Measurements from ENCODE around the gene GRAMD1A. TPM values are rescaled to one million over a fixed set of nuclear protein-coding genes. Genes with fewer than 3 reads are reported as not detected.
"Not testable (repeated sequence)": the region's sequence is repeated elsewhere in the genome, so short reads cannot be mapped to it uniquely, and the experiment has no call there.

Gene GRAMD1A
- total RNA-seq, 1 experiment from 2014 or later, result 32.1 TPM

GRCh38 chr19:34970185-34970780 lies 29.8 kb upstream of the GRAMD1A start:
- DNase-seq, H3K4me3 ChIP-seq, H3K36me3 ChIP-seq, H3K27me3 ChIP-seq: not testable (repeated sequence)
- peaks cover 13% of the 10 kb centered on the region for H3K9me3 ChIP-seq

DNA sequence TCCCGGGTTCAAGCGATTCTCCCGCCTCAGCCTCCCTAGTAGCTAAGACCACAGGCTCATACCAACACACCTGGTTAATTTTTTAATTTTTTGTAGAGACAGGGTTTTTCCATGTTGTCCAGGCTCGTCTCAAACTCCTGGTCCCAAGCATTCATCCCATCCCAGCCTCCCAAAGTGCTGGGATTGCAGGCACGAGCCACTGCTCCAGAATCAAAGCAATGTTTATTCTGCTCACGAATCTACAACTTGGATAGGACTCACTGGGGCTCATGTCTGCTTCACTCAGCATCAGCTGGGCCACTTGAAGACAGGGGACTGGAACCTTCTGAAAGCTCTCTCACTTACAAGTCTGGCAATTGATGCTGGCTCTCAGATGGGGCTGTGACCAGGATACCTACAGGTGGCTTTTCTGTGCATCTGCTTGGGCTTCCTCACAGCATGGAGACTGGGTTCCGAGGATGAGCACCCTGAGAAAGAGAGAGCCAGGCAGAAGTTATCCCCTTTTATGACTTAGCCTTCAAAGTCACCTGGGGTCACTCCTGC lies 27.9 kb upstream of the GRAMD1A start:
- no peak for DNase-seq
- no peaks in the 10 kb centered on the region for H3K36me3 ChIP-seq
- no peaks in the 10 kb centered on the region for H3K27me3 ChIP-seq
- no peak overlapping the region for H3K4me3 ChIP-seq
- peaks cover 18% of the 10 kb centered on the region for H3K9me3 ChIP-seq

DNA sequence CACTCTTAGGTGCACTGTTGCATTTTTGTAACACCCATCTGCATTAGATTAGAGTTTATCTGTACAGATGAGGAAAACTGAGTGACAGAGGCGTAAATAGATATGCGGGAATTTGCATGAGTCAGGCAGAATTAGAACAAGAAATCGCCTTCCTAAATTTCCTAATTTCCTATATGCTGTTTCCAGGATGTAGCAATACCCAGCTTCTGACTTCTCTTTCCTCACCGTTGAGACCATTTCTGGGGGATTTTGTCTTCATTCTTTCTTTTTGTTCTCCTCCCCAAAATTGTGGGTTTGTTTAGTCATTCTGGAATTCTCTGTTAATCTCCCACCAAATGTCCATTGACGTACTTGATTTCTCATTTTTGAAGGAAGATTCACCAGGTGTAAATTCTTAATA lies 25.5 kb upstream of the GRAMD1A start:
- H3K9me3 ChIP-seq, result peaks cover 10% of the 10 kb centered on the region; the same call in 1 of the 2 replicates
- DNase-seq, result no peak

DNA sequence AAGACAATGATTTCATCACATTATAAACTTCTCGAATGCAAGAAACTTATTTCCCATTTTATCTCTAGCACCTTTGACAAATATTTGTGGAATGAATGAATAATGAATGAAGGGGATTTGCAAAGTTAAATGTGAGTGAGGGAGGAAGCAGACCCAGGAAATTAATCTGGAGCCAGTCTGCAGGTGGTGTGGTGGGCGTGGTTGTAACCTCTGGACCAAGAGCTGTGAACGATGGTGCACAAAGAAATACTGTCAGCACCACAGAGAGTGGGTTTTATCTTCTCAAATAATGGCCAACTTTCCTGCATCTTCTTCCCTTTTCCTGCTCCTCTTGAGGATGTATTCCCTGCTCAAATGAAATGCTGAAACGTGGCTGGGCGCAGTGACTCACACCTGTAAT lies 25.1 kb upstream of the GRAMD1A start:
- Histone ChIP-seq H3K36me3 (no peaks in the 10 kb centered on the region), H3K27me3 (peaks cover 3% of the 10 kb centered on the region), H3K9me3 (peaks cover 10% of the 10 kb centered on the region; the same call in 1 of the 2 replicates), H3K4me3 (no peak overlapping the region)
- DNase-seq, result no peak

More for the DNA sequence above, 25.5 kb upstream of the GRAMD1A start:
- H3K27me3 ChIP-seq, result peaks cover 3% of the 10 kb centered on the region
- no peak overlapping the region for H3K4me3 ChIP-seq
- no peaks in the 10 kb centered on the region for H3K36me3 ChIP-seq

GRCh38 chr19:34976611-34977010 lies 23.5 kb upstream of the GRAMD1A start:
- Histone ChIP-seq H3K36me3 (no peaks in the 10 kb centered on the region), H3K4me3 (no peak overlapping the region), H3K27me3 (peaks cover 3% of the 10 kb centered on the region), H3K9me3 (peaks cover 13% of the 10 kb centered on the region)
- no peak for DNase-seq

GRCh38 chr19:34979819-34980640 lies 20.1 kb upstream of the GRAMD1A start:
- H3K9me3 ChIP-seq, result peaks cover 22% of the 10 kb centered on the region
- DNase-seq, result no peak
- H3K36me3 ChIP-seq, result no peaks in the 10 kb centered on the region

DNA sequence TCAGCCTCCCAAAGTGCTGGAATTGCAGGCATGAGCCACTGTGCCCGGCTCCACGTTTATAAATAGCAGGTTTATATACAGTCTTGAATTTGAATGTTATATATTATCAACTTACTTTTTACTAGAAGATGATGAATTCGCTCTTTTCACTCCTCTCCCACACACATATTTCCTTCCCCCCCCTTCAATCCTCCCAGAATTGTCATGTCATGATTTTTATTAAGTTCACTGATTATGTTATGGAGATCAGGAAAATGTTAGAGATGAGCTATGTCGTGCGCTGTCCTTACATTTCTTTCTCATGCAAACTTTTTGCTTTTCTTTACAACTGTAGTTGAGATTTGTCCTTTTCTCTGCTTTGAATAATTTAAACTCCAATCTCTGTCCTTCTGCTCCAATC lies 17.8 kb upstream of the GRAMD1A start:
- no peaks in the 10 kb centered on the region for H3K36me3 ChIP-seq
- no peak for DNase-seq
- peaks cover 3% of the 10 kb centered on the region for H3K27me3 ChIP-seq
- peaks cover 14% of the 10 kb centered on the region for H3K9me3 ChIP-seq
- H3K4me3 ChIP-seq, result no peak overlapping the region

More at GRCh38 chr19:34979819-34980640, 20.1 kb upstream of the GRAMD1A start:
- peaks cover 3% of the 10 kb centered on the region for H3K27me3 ChIP-seq
- H3K4me3 ChIP-seq, result no peak overlapping the region

DNA sequence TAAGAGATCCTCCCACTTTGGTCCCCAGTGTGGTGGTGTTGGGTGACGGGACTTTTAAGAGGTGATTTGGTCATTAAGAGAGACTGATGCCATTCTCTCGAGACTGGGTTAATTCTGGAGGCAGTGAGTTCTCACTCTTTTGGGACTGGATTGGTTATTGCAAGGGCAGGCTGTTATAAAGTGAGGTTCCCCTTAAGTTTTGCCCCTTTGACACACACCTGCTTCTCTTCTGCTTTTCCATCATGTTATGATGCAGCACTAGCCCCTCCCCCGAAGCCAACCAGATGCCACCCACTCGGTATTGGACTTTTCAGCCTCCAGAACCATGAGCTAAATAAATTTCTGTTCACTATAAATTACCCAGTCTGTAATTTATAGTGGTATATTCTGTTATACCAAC lies 16.3 kb upstream of the GRAMD1A start:
- peaks cover 12% of the 10 kb centered on the region for H3K9me3 ChIP-seq
- H3K27me3 ChIP-seq, result peaks cover 3% of the 10 kb centered on the region
- H3K4me3 ChIP-seq, result no peak overlapping the region
- DNase-seq, result no peak
- H3K36me3 ChIP-seq, result no peaks in the 10 kb centered on the region

DNA sequence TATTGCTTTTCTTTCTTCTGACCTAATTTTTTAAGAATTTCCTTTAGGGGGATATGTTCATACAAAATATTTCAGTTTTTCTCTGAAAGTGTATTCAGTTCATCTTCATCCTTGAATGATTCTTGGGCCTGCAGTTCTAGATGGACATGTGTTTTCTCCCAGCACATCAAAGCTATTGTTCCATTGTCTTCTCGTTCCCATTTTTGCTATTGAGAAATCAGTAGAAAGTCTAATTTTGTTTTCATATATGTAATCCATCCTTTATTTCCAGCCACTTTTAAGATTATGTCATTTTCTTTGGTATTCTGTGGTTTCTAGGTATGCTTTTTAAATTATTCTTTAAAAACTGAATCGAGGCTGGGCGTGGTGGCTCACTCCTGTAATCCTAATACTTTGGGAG lies 15.8 kb upstream of the GRAMD1A start:
- Histone ChIP-seq H3K9me3 (peaks cover 12% of the 10 kb centered on the region), H3K27me3 (no peaks in the 10 kb centered on the region; the same call in none of the 2 replicates), H3K36me3 (no peaks in the 10 kb centered on the region), H3K4me3 (no peak overlapping the region)
- no peak for DNase-seq

DNA sequence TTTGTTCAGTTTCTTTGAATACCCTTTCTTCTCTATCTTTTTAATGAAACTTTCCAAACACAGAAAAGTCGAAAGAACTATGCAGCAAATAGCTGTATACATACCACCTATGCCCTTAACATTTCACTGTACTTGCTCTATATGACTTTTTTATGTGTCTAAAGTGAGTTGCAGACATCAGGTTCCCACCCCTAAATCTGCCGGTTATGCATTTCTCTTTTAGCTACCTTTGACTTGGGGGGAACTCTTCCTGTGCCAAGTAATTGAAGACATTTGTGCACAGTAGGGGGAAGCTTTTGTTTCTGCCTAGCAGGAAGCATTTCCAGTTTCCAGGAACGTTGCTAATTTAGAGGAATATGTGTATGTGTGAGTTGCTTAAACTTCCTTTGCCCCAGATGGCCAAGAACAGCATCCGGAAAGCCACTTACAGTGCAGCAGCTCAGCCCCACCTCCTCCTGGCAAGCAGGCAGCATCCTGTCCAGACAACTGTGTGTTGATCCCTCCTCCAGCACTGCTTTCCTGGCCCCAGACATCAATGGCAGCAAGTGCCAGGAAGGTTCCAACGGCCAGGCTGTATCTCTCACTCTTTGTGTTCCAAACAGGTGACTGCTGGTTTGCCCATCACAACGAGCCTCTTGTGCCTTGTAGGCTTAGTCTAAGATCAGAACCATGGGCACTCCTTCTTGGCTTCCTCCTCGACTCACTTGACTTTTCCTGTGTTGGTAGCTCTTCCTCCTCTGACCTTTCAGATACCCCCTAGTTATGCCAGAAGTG lies 14.7 kb upstream of the GRAMD1A start:
- Histone ChIP-seq H3K9me3 (peaks cover 12% of the 10 kb centered on the region), H3K27me3 (no peaks in the 10 kb centered on the region; the same call in 1 of the 2 replicates), H3K36me3 (no peaks in the 10 kb centered on the region), H3K4me3 (no peak overlapping the region)
- peak; percentile 57 for DNase-seq

GRCh38 chr19:34988119-34988518 lies 12.0 kb upstream of the GRAMD1A start:
- DNase-seq, result no peak
- H3K36me3 ChIP-seq, result no peaks in the 10 kb centered on the region
- no peak overlapping the region for H3K4me3 ChIP-seq
- no peaks in the 10 kb centered on the region; the same call in 1 of the 2 replicates for H3K27me3 ChIP-seq
- H3K9me3 ChIP-seq, result peaks cover 9% of the 10 kb centered on the region

GRCh38 chr19:34989298-34989697 lies 10.8 kb upstream of the GRAMD1A start:
- Histone ChIP-seq H3K4me3 (no peak overlapping the region), H3K9me3 (peaks cover 3% of the 10 kb centered on the region), H3K36me3 (no peaks in the 10 kb centered on the region), H3K27me3 (no peaks in the 10 kb centered on the region; the same call in 1 of the 2 replicates)
- DNase-seq, result no peak

DNA sequence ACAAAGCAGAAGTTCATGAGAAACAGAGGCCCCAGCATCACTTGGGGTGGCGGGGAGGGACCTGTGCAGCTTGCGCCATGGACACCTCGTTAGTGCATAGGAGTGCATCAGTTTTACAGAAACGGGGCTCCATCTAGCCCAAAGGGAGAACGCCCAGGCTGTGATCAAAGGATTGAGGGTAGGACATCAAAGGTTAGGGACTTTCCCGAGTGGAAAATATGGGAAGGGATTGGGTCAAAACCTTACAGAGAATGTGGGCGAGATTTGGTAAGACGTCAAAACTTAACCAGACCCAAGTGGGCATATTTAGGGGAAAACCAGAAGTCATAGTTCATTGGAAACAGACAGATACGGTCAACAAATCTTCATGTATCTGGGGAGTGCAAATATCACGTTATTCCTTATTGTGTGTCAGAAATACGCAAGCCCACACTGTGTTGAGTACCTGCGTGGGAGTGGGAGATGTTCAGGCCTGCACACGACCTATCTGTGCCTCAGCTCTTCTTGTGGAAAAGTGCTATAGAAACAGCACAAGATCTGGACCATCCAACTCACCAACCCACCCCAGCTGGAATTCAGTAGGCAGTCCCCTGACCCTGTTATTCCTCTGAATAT lies 9.4 kb upstream of the GRAMD1A start:
- Histone ChIP-seq H3K27me3 (no peaks in the 10 kb centered on the region), H3K9me3 (no peaks in the 10 kb centered on the region), H3K4me3 (no peak overlapping the region), H3K36me3 (no peaks in the 10 kb centered on the region)
- DNase-seq, result no peak

DNA sequence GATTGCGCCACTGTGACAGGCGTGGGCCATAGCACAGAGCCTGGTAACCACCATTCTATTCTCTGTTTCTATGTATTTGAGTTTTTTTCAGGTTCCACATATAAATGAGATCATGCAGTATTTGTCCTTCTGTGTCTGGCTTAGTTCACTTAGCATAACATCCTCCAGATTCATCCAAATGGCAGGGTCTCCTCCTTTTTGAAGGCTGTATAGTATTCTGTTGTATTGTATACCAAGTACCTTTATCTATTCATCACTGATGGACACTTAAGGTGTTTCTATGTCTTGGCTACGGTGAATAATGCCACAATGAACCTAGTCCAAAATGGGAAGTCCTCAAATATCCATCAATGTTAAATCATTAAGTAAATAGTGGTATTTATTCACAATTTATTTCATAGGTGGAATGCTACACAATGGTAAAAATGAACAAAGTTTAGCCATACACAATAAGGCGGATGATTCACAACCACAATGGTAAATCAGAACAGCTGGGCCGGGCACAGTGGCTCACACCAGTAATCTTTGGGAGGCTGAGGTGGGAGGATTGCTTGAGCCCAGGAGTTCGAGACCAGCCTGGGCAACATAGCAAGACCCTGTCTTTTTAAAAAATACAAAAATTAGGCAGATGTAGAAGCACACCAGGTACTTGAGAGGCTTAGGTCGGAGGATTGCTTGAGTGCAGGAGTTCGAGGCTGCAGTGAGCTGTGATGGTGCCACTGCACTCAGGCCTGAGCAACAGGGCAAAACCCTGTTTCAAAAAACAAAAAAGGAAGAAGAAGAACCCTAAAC lies 8.4 kb upstream of the GRAMD1A start:
- H3K36me3 ChIP-seq, result no peaks in the 10 kb centered on the region
- H3K4me3 ChIP-seq, result no peak overlapping the region
- H3K27me3 ChIP-seq, result no peaks in the 10 kb centered on the region
- no peaks in the 10 kb centered on the region for H3K9me3 ChIP-seq
- no peak for DNase-seq

DNA sequence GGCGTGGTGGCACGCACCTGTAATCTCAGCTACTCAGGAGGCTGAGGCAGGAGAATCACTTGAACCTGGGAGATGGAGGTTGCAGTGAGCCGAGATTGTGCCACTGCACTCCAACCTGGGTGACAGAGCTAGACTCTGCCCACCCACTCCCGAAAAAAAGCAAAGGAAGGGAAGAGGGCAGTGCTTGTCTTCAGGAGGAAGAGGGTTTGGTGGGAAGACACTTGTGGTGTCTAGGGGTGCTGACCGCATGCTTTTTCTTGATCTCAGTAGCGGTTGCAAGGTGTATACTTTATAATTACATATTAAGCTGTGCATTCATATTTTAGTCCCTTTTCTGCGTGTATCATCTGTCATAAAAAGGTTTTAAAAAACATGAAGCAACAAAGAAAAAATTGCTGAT lies 7.5 kb upstream of the GRAMD1A start:
- H3K4me3 ChIP-seq, H3K9me3 ChIP-seq, H3K27me3 ChIP-seq, H3K36me3 ChIP-seq, DNase-seq: not testable (repeated sequence)

GRCh38 chr19:34994286-34994642 lies 5.9 kb upstream of the GRAMD1A start:
- Histone ChIP-seq H3K4me3 (no peak overlapping the region), H3K9me3 (no peaks in the 10 kb centered on the region), H3K36me3 (no peaks in the 10 kb centered on the region), H3K27me3 (no peaks in the 10 kb centered on the region)
- no peak for DNase-seq
